ENCODE data around the gene HDHD5. TPM values are rescaled to one million over a fixed set of nuclear protein-coding genes. Genes with fewer than 3 reads are reported as not detected.

Gene HDHD5
- total RNA-seq, 2 experiments from 2014 or later = 68.1 to 71.4 TPM

DNA sequence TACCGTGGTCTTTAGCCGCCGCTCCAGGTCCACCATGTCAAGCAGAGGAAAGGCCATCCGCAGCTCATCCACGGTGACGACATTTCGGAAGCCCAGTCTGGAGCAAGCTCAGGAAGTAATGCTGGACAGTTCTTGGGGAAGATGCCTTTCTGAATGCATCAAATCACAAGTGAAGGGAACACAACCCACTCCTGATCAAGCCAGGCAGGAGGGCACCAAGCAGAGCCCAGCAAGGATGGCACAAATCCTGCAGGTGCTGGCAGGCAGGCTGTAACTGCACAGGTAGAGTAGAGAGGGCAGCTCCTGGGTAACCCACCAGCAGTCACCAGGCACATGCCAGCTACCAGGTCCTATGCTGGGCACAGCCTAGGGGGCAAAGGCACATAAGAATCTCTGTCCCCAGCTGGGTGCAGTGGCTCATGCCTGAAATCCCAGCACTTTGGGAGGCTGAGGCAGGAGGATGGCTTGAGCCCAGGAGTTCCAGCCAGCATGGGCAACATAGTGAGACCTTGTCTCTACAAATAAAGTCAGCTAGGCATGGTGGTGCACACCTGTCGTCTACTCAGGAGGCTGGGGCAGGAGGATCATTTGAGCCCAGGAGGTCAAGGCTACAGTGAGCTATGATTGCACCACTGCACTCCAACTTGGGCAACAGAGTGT is 13.9 kb downstream of the HDHD5 start:
- Mint-ChIP-seq H3K36me3 (ENCODE audit: low read depth) (peaks cover 28% of the 10 kb centered on the region), H3K4me3 (no peak overlapping the region), H3K27me3 (no peaks in the 10 kb centered on the region), H3K27ac (no peak overlapping the region), H3K9me3 (no peaks in the 10 kb centered on the region), H3K4me1 (ENCODE audit: low read depth) (peaks cover 7% of the 10 kb centered on the region)
- TF ChIP-seq, protein P1, sequence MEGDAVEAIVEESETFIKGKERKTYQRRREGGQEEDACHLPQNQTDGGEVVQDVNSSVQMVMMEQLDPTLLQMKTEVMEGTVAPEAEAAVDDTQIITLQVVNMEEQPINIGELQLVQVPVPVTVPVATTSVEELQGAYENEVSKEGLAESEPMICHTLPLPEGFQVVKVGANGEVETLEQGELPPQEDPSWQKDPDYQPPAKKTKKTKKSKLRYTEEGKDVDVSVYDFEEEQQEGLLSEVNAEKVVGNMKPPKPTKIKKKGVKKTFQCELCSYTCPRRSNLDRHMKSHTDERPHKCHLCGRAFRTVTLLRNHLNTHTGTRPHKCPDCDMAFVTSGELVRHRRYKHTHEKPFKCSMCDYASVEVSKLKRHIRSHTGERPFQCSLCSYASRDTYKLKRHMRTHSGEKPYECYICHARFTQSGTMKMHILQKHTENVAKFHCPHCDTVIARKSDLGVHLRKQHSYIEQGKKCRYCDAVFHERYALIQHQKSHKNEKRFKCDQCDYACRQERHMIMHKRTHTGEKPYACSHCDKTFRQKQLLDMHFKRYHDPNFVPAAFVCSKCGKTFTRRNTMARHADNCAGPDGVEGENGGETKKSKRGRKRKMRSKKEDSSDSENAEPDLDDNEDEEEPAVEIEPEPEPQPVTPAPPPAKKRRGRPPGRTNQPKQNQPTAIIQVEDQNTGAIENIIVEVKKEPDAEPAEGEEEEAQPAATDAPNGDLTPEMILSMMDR (IDR thresholded peaks at IDR 0.05) = no peak
- DNase-seq (no peak), ATAC-seq (no peak)
- POLR2A ChIA-PET = interaction anchor here (0.6 to 0.7 kb wide), 3 partner anchors 14 to 332 kb away, joined by 3 read pairs; no protein-coding TSS in a partner anchor
- CTCF ChIA-PET = no interaction called here
- intact Hi-C loops (cut with micrococcal nuclease) = no loop called here

- H3K4me3 Mint-ChIP-seq = no peak overlapping the region
- ChIA-PET CTCF (no interaction called here), POLR2A (interaction anchor here (0.7 kb wide), 1 partner anchor 429 kb away, joined by 4 read pairs; no protein-coding TSS in a partner anchor)
- H3K4me1 Mint-ChIP-seq (ENCODE audit: low read depth) = peaks cover 4% of the 10 kb centered on the region
- intact Hi-C loops (cut with micrococcal nuclease) = no loop called here
- TF ChIP-seq, protein P1 (IDR thresholded peaks at IDR 0.05) = no peak
- no peaks in the 10 kb centered on the region for H3K9me3 Mint-ChIP-seq
- no peak overlapping the region for H3K27ac Mint-ChIP-seq
- H3K27me3 Mint-ChIP-seq = no peaks in the 10 kb centered on the region
- peaks cover 27% of the 10 kb centered on the region for H3K36me3 Mint-ChIP-seq (ENCODE audit: low read depth)
- DNase-seq = no peak
- ATAC-seq = no peak
Measured at GRCh38 chr22:17143826-17144225, 15.3 kb downstream of the HDHD5 start.

DNA sequence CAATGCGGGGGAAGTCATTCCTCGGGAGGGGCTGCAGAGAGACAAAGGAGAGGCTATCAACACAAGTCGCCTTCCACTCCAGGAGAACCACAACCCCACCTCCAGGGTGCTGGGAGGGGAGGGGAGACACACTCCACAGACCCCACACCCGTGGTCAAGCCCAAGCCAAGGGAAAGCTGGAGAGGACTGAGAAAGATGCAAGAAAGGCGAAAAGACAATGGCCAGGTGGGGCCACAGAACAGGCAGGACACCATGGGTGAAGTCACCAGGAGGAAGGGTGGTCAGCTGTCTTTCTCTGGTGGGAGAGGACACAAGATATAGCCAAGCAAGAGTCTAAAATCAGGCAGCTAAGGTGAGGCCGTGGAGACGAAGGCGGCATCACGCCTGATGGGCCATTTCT is 16.0 kb downstream of the HDHD5 start:
- Mint-ChIP-seq H3K27me3 (no peaks in the 10 kb centered on the region), H3K27ac (no peak overlapping the region), H3K36me3 (ENCODE audit: low read depth) (peaks cover 29% of the 10 kb centered on the region), H3K4me1 (ENCODE audit: low read depth) (no peaks in the 10 kb centered on the region), H3K9me3 (no peaks in the 10 kb centered on the region), H3K4me3 (no peak overlapping the region)
- ATAC-seq = no peak
- POLR2A ChIA-PET = no interaction called here
- CTCF ChIA-PET = no interaction called here
- intact Hi-C loops (cut with micrococcal nuclease) = no loop called here
- DNase-seq = no peak
- TF ChIP-seq, protein P1 (IDR thresholded peaks at IDR 0.05) = no peak

DNA sequence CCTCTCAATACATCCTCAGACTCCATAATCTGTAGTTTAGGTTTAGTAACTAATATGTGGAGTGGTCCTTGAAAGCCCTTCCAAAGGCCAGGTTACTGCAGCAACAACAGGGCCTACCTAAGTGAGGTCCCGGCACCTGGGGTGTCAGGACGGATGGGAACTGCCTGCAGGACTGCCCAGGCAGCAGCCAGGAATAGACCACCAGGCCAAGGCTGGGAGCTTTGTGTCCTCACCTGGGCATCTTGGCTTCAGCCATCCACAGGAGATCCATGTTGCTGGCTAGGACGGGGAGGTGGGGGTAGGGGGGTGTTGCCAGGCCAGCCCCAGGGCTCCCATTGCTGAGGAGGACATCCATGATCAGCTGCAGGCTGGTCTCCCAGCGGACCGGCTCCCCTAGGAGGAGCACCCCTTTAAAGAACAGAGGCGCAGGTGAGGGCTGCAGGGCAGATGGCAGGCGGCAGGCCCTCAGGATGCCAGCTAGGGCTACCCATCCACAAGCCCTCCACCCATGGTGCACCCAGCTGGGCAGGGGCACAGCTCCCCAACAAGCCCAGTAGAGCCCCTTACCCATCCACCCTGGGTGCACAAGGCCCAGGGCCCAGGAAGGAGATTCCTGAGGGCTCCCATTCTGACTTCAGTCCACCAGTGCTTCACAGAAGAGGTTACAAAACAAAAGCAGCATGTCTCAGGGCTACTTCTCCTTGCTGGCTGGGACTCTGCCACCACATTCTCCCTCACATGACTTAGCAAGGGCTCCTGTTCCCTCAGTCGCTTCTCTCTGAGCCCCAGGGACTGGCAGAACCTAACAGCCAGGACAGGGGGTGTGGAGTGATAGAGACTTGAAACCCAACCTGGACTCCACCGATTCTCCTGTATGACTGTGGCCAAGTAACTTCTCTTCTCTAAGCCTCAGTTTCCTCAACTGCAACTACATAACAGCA is 18.0 kb downstream of the HDHD5 start:
- ChIA-PET CTCF (no interaction called here), POLR2A (interaction anchor here (1.0 kb wide), 1 partner anchor 26 kb away, joined by 3 read pairs; no protein-coding TSS in a partner anchor)
- H3K27me3 Mint-ChIP-seq = no peaks in the 10 kb centered on the region
- no peaks in the 10 kb centered on the region for H3K4me1 Mint-ChIP-seq (ENCODE audit: low read depth)
- ATAC-seq (no peak), DNase-seq (no peak)
- TF ChIP-seq, protein P1 (IDR thresholded peaks at IDR 0.05) = no peak
- peaks cover 23% of the 10 kb centered on the region for H3K36me3 Mint-ChIP-seq (ENCODE audit: low read depth)
- intact Hi-C loops (cut with micrococcal nuclease) = no loop called here
- H3K9me3 Mint-ChIP-seq = no peaks in the 10 kb centered on the region
- no peak overlapping the region for H3K4me3 Mint-ChIP-seq
- H3K27ac Mint-ChIP-seq = no peak overlapping the region

DNA sequence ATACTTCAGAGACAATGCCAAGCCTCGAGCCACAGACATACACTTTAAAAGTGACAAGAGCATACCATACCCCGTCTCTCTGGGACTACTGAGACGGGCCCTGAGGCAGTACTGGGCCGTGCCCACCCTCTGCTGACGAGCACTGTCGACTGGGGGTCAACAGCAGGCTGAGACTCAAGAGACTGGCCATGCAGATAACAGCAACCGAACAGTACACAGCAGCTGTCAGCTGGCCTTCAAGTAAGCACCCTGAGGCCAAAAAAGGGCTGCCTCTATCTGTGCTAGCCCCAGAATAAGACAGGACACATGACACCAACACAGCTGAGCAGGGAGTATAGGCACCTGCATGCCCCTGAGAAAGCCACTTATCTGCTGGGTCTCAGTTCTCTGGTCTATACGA is 19.1 kb downstream of the HDHD5 start:
- Mint-ChIP-seq H3K9me3 (no peaks in the 10 kb centered on the region), H3K36me3 (ENCODE audit: low read depth) (peaks cover 27% of the 10 kb centered on the region), H3K27ac (no peak overlapping the region), H3K4me1 (ENCODE audit: low read depth) (no peaks in the 10 kb centered on the region), H3K4me3 (no peak overlapping the region), H3K27me3 (no peaks in the 10 kb centered on the region)
- ATAC-seq (no peak), DNase-seq (no peak)
- ChIA-PET POLR2A (no interaction called here), CTCF (no interaction called here)
- TF ChIP-seq, protein P1 (IDR thresholded peaks at IDR 0.05) = no peak
- intact Hi-C loops (cut with micrococcal nuclease) = no loop called here

Data from activated CD8-positive, alpha-beta T cell treated with anti-CD3 and anti-CD28 coated beads for 36 hours (primary cell).